ENCODE data around the gene OR7C2. TPM values are rescaled to one million over a fixed set of nuclear protein-coding genes. Genes with fewer than 3 reads are reported as not detected.

OR7C2 gene
- not detected for polyA plus RNA-seq (2013)

DNA sequence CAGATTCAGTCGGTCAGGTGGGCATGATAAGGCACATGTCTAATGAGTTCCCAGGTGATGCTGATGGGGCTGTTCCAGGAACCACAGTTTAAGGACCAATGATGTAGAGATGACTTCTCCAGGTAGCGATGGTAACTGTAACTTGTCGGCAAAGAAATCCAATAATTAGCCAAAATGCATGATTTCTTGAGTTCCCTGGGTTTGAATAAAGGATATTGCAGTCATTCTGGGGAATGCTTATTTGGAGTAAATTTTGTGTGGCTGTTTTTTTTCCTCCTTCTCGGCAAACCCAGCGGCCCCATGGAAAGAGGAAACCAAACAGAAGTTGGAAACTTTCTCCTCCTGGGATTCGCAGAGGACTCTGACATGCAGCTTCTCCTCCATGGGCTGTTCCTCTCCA is at the start of gene OR7C2:
Gene OR7C2, plus strand, starts transcription at position 301 of the 400 bp plus-strand sequence. Its CDS starts 0 bp downstream, at position 301.
- no peak within 1 kb of the TSS for H3K4me3 ChIP-seq (ENCODE audit: control insufficient read depth in 1 of 7, extremely low read depth in 1 of 7, insufficient read depth in 4 of 7, low read depth in 2 of 7, low read length in 6 of 7)
- peaks cover 0 to 19% (median 3%) of the 10 kb centered on the region in 4 experiments for H3K4me1 ChIP-seq (ENCODE audit: control extremely low read depth in 1 of 4, control insufficient read depth in 4 of 4, insufficient read depth in 4 of 4, low read length in 3 of 4)
- 92% methylated on average over 4 of the region's 6 CpGs for WGBS (ENCODE audit: insufficient coverage)
- no peaks in the 10 kb centered on the region for H3K36me3 ChIP-seq (ENCODE audit: control insufficient read depth in 4 of 4, insufficient read depth in 4 of 4, low read length in 3 of 4)
- no peak for DNase-seq
- CTCF ChIA-PET: no interaction called here
- no peak within 1 kb of the TSS for H3K27ac ChIP-seq (ENCODE audit: insufficient read depth in 1 of 2, low read depth in 1 of 2, low read length in 2 of 2, poor library complexity in 1 of 2, severe bottlenecking in 2 of 2)
- no peaks in the 10 kb centered on the region for H3K9me3 ChIP-seq (ENCODE audit: control extremely low read depth in 1 of 5, control insufficient read depth in 4 of 5, insufficient read depth in 2 of 5, low read depth in 1 of 5, low read length in 4 of 5)
- POLR2A ChIA-PET: interaction anchor here (0.7 kb wide), 1 partner anchor 64 kb away, joined by 5 read pairs; no protein-coding TSS in a partner anchor
- no peaks in the 10 kb centered on the region for H3K27me3 ChIP-seq (replicated peaks in 2 of 5; ENCODE audit: control insufficient read depth in 4 of 5, insufficient read depth in 5 of 5, low read length in 4 of 5)

DNA sequence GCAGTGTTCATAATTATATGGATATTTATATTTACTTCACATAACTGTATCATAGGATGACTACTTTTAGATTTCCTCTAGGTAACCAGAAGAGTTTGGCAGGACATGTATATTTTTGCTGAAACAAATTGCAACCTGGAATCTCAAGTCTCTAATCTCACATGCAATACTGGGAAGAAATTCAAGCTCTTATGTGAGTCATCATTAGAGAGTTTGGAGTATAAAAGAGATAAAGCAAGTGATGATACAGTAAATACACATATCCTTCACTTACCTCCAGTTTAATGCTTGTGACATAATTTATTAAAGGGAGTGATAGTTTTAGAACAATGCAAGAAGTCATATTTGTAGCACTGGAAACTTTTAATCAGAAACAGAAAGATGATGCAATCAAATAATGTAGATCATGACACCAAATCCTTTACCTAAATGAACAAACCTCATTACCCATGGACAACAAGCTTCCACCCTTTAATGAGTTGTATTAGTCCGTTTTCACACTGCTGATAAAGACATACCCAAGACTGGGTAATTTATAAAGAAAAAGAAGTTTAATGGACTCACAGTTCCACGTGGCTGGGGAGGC is 39.5 kb upstream of the OR7C2 start:
- Histone ChIP-seq H3K4me1 (ENCODE audit: control extremely low read depth in 1 of 4, control insufficient read depth in 4 of 4, insufficient read depth in 4 of 4, low read length in 3 of 4) (peaks cover 0 to 2% (median 0%) of the 10 kb centered on the region in 4 experiments), H3K27me3 (replicated peaks in 2 of 5; ENCODE audit: control insufficient read depth in 4 of 5, insufficient read depth in 5 of 5, low read length in 4 of 5) (peaks cover 0 to 2% (median 0%) of the 10 kb centered on the region in 5 experiments), H3K9me3 (ENCODE audit: control extremely low read depth in 1 of 5, control insufficient read depth in 4 of 5, insufficient read depth in 2 of 5, low read depth in 1 of 5, low read length in 4 of 5) (no peaks in the 10 kb centered on the region), H3K36me3 (ENCODE audit: control insufficient read depth in 4 of 4, insufficient read depth in 4 of 4, low read length in 3 of 4) (no peaks in the 10 kb centered on the region), H3K4me3 (ENCODE audit: control insufficient read depth in 1 of 7, extremely low read depth in 1 of 7, insufficient read depth in 4 of 7, low read depth in 2 of 7, low read length in 6 of 7) (no peak overlapping the region), H3K27ac (ENCODE audit: insufficient read depth in 1 of 2, low read depth in 1 of 2, low read length in 2 of 2, poor library complexity in 1 of 2, severe bottlenecking in 2 of 2) (no peak overlapping the region)
- ChIA-PET CTCF (interaction anchor here (1.0 kb wide), 1 partner anchor 28 kb away, joined by 3 read pairs; no protein-coding TSS in a partner anchor), POLR2A (no interaction called here)
- DNase-seq: no peak
- WGBS (ENCODE audit: insufficient coverage): 100% methylated on average over 1 of the region's 2 CpGs

DNA sequence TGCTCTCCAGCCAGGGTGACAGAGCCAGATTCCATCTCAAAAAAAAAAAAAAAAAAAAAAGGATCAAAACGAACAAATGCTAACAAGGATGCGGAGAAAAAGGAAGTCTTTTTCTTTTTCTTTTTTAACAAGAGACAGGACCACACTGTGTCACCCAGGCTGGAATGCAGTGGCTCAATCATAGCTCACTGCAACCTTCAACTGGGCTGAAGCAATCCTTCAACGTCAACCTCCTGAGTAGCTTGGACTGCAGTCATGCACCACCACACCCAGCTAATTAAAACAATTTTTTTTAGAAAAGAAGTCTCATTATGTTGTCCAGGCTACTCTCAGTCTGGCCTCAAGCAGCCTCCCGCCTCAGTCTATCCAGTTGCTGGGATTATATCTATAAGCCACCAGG is 34.6 kb upstream of the OR7C2 start:
- Histone ChIP-seq H3K4me3 (ENCODE audit: control insufficient read depth in 1 of 7, extremely low read depth in 1 of 7, insufficient read depth in 4 of 7, low read depth in 2 of 7, low read length in 6 of 7) (no peak overlapping the region), H3K9me3 (ENCODE audit: control extremely low read depth in 1 of 5, control insufficient read depth in 4 of 5, insufficient read depth in 2 of 5, low read depth in 1 of 5, low read length in 4 of 5) (no peaks in the 10 kb centered on the region), H3K27me3 (replicated peaks in 2 of 5; ENCODE audit: control insufficient read depth in 4 of 5, insufficient read depth in 5 of 5, low read length in 4 of 5) (peaks cover 0 to 2% (median 0%) of the 10 kb centered on the region in 5 experiments), H3K36me3 (ENCODE audit: control insufficient read depth in 4 of 4, insufficient read depth in 4 of 4, low read length in 3 of 4) (no peaks in the 10 kb centered on the region), H3K4me1 (ENCODE audit: control extremely low read depth in 1 of 4, control insufficient read depth in 4 of 4, insufficient read depth in 4 of 4, low read length in 3 of 4) (no peaks in the 10 kb centered on the region), H3K27ac (ENCODE audit: insufficient read depth in 1 of 2, low read depth in 1 of 2, low read length in 2 of 2, poor library complexity in 1 of 2, severe bottlenecking in 2 of 2) (no peak overlapping the region)
- ChIA-PET CTCF (no interaction called here), POLR2A (no interaction called here)
- DNase-seq: no peak
- 100% methylated on average over 2 of the region's 4 CpGs for WGBS (ENCODE audit: insufficient coverage)

DNA sequence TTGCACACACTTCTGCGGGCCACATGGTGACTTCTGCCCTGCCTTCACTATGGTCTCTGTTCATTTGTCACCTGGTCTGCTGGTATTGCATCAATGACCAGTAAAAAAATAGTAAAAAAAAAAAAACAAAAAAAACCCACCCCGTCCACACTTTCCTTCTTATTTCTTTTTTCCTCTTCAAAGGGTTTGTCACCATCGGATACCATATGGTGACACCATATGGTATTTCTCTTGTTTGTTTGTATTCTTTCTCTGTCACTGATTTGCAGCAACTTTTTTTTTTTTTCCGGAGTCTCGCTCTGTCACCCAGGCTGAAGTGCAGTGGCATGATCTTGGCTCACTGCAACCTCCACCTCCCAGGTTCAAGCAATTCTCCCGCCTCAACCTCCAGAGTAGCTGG is 26.2 kb upstream of the OR7C2 start:
- Histone ChIP-seq H3K4me1 (ENCODE audit: control extremely low read depth in 1 of 4, control insufficient read depth in 4 of 4, insufficient read depth in 4 of 4, low read length in 3 of 4) (no peaks in the 10 kb centered on the region), H3K9me3 (ENCODE audit: control extremely low read depth in 1 of 5, control insufficient read depth in 4 of 5, insufficient read depth in 2 of 5, low read depth in 1 of 5, low read length in 4 of 5) (peaks cover 0 to 11% (median 3%) of the 10 kb centered on the region in 5 experiments), H3K36me3 (ENCODE audit: control insufficient read depth in 4 of 4, insufficient read depth in 4 of 4, low read length in 3 of 4) (no peaks in the 10 kb centered on the region), H3K27ac (ENCODE audit: insufficient read depth in 1 of 2, low read depth in 1 of 2, low read length in 2 of 2, poor library complexity in 1 of 2, severe bottlenecking in 2 of 2) (no peak overlapping the region), H3K4me3 (ENCODE audit: control insufficient read depth in 1 of 7, extremely low read depth in 1 of 7, insufficient read depth in 4 of 7, low read depth in 2 of 7, low read length in 6 of 7) (no peak overlapping the region), H3K27me3 (replicated peaks in 2 of 5; ENCODE audit: control insufficient read depth in 4 of 5, insufficient read depth in 5 of 5, low read length in 4 of 5) (peaks cover 0 to 3% (median 0%) of the 10 kb centered on the region in 5 experiments)
- no peak for DNase-seq
- CTCF ChIA-PET: no interaction called here
- POLR2A ChIA-PET: no interaction called here
- 100% methylated on average over 2 of the region's 6 CpGs for WGBS (ENCODE audit: insufficient coverage)

DNA sequence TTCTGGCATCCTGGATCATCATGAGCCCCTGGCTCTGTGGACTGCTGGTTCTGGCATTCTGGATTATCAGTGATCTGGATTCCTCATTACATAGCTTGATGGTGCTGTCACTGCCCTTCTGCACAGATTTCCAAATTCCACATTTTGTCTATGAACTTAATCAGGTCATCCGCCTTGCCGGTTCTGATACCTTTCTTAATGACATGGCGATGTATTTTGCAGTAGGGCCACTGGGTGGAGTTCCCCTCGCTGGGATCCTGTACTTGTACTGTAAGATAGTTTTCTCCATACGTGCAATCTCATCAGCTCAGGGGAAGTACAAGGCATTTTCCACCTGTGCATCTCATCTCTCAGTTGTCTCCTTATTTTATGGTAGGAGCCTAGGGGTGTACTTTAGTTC is 24.4 kb upstream of the OR7C2 start:
- Histone ChIP-seq H3K4me3 (ENCODE audit: control insufficient read depth in 1 of 7, extremely low read depth in 1 of 7, insufficient read depth in 4 of 7, low read depth in 2 of 7, low read length in 6 of 7) (no peak overlapping the region), H3K9me3 (ENCODE audit: control extremely low read depth in 1 of 5, control insufficient read depth in 4 of 5, insufficient read depth in 2 of 5, low read depth in 1 of 5, low read length in 4 of 5) (peaks cover 0 to 11% (median 3%) of the 10 kb centered on the region in 5 experiments), H3K36me3 (ENCODE audit: control insufficient read depth in 4 of 4, insufficient read depth in 4 of 4, low read length in 3 of 4) (no peaks in the 10 kb centered on the region), H3K27me3 (replicated peaks in 2 of 5; ENCODE audit: control insufficient read depth in 4 of 5, insufficient read depth in 5 of 5, low read length in 4 of 5) (peaks cover 0 to 3% (median 0%) of the 10 kb centered on the region in 5 experiments), H3K27ac (ENCODE audit: insufficient read depth in 1 of 2, low read depth in 1 of 2, low read length in 2 of 2, poor library complexity in 1 of 2, severe bottlenecking in 2 of 2) (no peak overlapping the region), H3K4me1 (ENCODE audit: control extremely low read depth in 1 of 4, control insufficient read depth in 4 of 4, insufficient read depth in 4 of 4, low read length in 3 of 4) (no peaks in the 10 kb centered on the region)
- peak; percentile 19 to 71 (median 67) for DNase-seq
- 42% methylated on average over 3 of the region's 5 CpGs for whole genome bisulfite sequencing (ENCODE audit: insufficient coverage)
- CTCF ChIA-PET: no interaction called here
- POLR2A ChIA-PET: no interaction called here

DNA sequence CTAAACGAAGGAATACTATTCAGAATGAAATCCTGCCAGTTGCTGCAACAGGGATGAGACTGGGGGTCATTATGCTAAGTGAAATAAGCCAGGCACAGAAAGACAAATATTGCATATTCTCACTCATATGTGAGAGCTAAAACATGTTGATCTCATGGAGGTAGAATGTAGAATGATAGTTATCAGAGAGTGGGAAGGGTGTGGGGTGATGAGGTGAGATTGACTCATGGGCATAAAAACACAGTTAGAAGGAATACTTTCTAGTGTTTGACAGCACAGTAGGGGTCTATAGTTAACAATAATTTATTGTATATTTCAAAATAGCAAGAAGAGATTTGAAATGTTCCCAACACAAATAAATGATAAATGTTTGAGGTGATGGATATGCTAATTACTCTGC is 7.8 kb upstream of the OR7C2 start:
- H3K9me3 ChIP-seq (ENCODE audit: control extremely low read depth in 1 of 5, control insufficient read depth in 4 of 5, insufficient read depth in 2 of 5, low read depth in 1 of 5, low read length in 4 of 5): peaks cover 0 to 4% (median 0%) of the 10 kb centered on the region in 5 experiments
- H3K36me3 ChIP-seq (ENCODE audit: control insufficient read depth in 4 of 4, insufficient read depth in 4 of 4, low read length in 3 of 4): no peaks in the 10 kb centered on the region
- POLR2A ChIA-PET: no interaction called here
- H3K27me3 ChIP-seq (replicated peaks in 2 of 5; ENCODE audit: control insufficient read depth in 4 of 5, insufficient read depth in 5 of 5, low read length in 4 of 5): peaks cover 0 to 2% (median 0%) of the 10 kb centered on the region in 5 experiments
- H3K27ac ChIP-seq (ENCODE audit: insufficient read depth in 1 of 2, low read depth in 1 of 2, low read length in 2 of 2, poor library complexity in 1 of 2, severe bottlenecking in 2 of 2): no peak overlapping the region
- DNase-seq: no peak
- WGBS (ENCODE audit: insufficient coverage): 83% methylated on average over 1 of the region's 1 CpG
- CTCF ChIA-PET: no interaction called here
- no peak overlapping the region for H3K4me3 ChIP-seq (ENCODE audit: control insufficient read depth in 1 of 7, extremely low read depth in 1 of 7, insufficient read depth in 4 of 7, low read depth in 2 of 7, low read length in 6 of 7)
- H3K4me1 ChIP-seq (ENCODE audit: control extremely low read depth in 1 of 4, control insufficient read depth in 4 of 4, insufficient read depth in 4 of 4, low read length in 3 of 4): no peaks in the 10 kb centered on the region

DNA sequence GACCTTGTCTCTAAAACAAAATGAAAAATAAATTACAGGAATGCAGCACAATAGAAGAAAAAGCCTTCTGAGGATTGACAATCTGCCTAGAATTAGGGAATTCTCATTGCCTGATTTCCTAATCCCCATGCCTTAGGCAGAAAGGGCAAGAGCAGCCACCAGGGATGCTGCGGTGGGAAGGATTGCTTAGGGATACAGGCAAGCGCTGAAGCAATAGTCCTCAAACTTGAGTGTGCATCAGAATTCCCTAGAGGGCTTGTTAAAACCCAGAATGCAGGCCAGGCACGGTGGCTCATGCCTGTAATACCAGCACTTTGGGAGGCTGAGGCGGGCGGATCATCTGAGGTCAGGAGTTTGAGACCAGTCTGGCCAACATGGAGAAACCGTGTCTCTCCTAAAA is 1.0 kb upstream of the OR7C2 start:
- no peak for DNase-seq
- ChIA-PET CTCF (no interaction called here), POLR2A (interaction anchor here (0.7 kb wide), 1 partner anchor 64 kb away, joined by 5 read pairs; no protein-coding TSS in a partner anchor)
- no peaks in the 10 kb centered on the region for H3K36me3 ChIP-seq (ENCODE audit: control insufficient read depth in 4 of 4, insufficient read depth in 4 of 4, low read length in 3 of 4)
- 94% methylated on average over 2 of the region's 6 CpGs for WGBS (ENCODE audit: insufficient coverage)
- H3K27ac ChIP-seq (ENCODE audit: insufficient read depth in 1 of 2, low read depth in 1 of 2, low read length in 2 of 2, poor library complexity in 1 of 2, severe bottlenecking in 2 of 2): no peak overlapping the region
- H3K4me1 ChIP-seq (ENCODE audit: control extremely low read depth in 1 of 4, control insufficient read depth in 4 of 4, insufficient read depth in 4 of 4, low read length in 3 of 4): peaks cover 0 to 19% (median 3%) of the 10 kb centered on the region in 4 experiments
- no peaks in the 10 kb centered on the region for H3K27me3 ChIP-seq (replicated peaks in 2 of 5; ENCODE audit: control insufficient read depth in 4 of 5, insufficient read depth in 5 of 5, low read length in 4 of 5)
- no peaks in the 10 kb centered on the region for H3K9me3 ChIP-seq (ENCODE audit: control extremely low read depth in 1 of 5, control insufficient read depth in 4 of 5, insufficient read depth in 2 of 5, low read depth in 1 of 5, low read length in 4 of 5)
- no peak overlapping the region for H3K4me3 ChIP-seq (ENCODE audit: control insufficient read depth in 1 of 7, extremely low read depth in 1 of 7, insufficient read depth in 4 of 7, low read depth in 2 of 7, low read length in 6 of 7)
